MG63 (cell line): ENCODE measurements around the gene THOC5. TPM values are rescaled to one million over a fixed set of nuclear protein-coding genes. Genes with fewer than 3 reads are reported as not detected.
"Not testable (repeated sequence)": the region's sequence is repeated elsewhere in the genome, so short reads cannot be mapped to it uniquely, and the experiment has no call there.

Experiments
- DNase-seq: peaks from one replicate; pipeline ENCODE4 v3.0.0-alpha.2; 2020
- H3K27me3 ChIP-seq: fragments of 250-450 bp; sonication (Bioruptor Pico); 2 replicates; pipeline ENCODE4 v1.5.1; 2020; ENCODE audit warnings: mild to moderate bottlenecking, moderate library complexity
- H3K36me3 ChIP-seq: fragments of 250-450 bp; sonication (Bioruptor Pico); 2 replicates; pipeline ENCODE4 v1.5.1; 2020; ENCODE audit warnings: mild to moderate bottlenecking, moderate library complexity
- H3K4me3 ChIP-seq: fragments of 250-450 bp; sonication (Bioruptor Pico); 2 replicates; pipeline ENCODE4 v1.5.1; 2020; ENCODE audit warnings: mild to moderate bottlenecking, moderate library complexity
- H3K9me3 ChIP-seq: fragments of 250-450 bp; sonication (Bioruptor Pico); 2 replicates; pipeline ENCODE4 v1.5.1; 2020; ENCODE audit warnings: mild to moderate bottlenecking, moderate library complexity
- total RNA-seq: library from RNA; depleted of rRNA; stranded (reverse); fragments of >200 nt; shearing (Covaris generic); gene quantifications from 2 replicates; pipeline ENCODE4 v1.2.3, GENCODE V29; 2014; ENCODE audit warnings: low replicate concordance; rRNA removed

Gene THOC5
- total RNA-seq = 49.7 and 73.2 TPM in 2 replicates

GRCh38 chr22:29553351-29554224 lies at the start of gene THOC5:
Gene THOC5, minus strand, starts transcription at chr22:29553757. Its CDS starts 4,610 bp downstream, at chr22:29549147.
- peak; percentile 97 for DNase-seq
- Histone ChIP-seq H3K27me3 (no peaks in the 10 kb centered on the region), H3K36me3 (peaks cover 15% of the 10 kb centered on the region), H3K4me3 (peak within 1 kb of the TSS; percentile 91), H3K9me3 (no peaks in the 10 kb centered on the region)

- H3K36me3 ChIP-seq = peaks cover 1% of the 10 kb centered on the region; the same call in 1 of the 2 replicates
- H3K9me3 ChIP-seq = 0 out of 2 replicates have a peak, but pooled peaks cover 2% of the 10 kb centered on the region
- H3K27me3 ChIP-seq = no peaks in the 10 kb centered on the region
- DNase-seq = no peak
- no peak overlapping the region for H3K4me3 ChIP-seq
These were observed 45.1 kb upstream of the THOC5 start for GRCh38 chr22:29598684-29599020.

GRCh38 chr22:29597871-29598683 lies 44.5 kb upstream of the THOC5 start:
- not testable (repeated sequence) for DNase-seq, H3K9me3 ChIP-seq, H3K4me3 ChIP-seq, H3K27me3 ChIP-seq, H3K36me3 ChIP-seq

- Histone ChIP-seq H3K36me3 (no peaks in the 10 kb centered on the region), H3K4me3 (no peak overlapping the region), H3K9me3 (0 out of 2 replicates have a peak, but pooled peaks cover 2% of the 10 kb centered on the region), H3K27me3 (no peaks in the 10 kb centered on the region)
- DNase-seq = peak; percentile 6
These were observed 42.9 kb upstream of the THOC5 start for GRCh38 chr22:29596408-29596807.

GRCh38 chr22:29594447-29594846 lies 40.9 kb upstream of the THOC5 start:
- H3K27me3 ChIP-seq, H3K9me3 ChIP-seq, H3K36me3 ChIP-seq, DNase-seq, H3K4me3 ChIP-seq: not testable (repeated sequence)

- H3K9me3 ChIP-seq = 0 out of 2 replicates have a peak, but pooled peaks cover 2% of the 10 kb centered on the region
- H3K36me3 ChIP-seq = no peaks in the 10 kb centered on the region
- no peak overlapping the region for H3K4me3 ChIP-seq
- DNase-seq = no peak
- no peaks in the 10 kb centered on the region for H3K27me3 ChIP-seq
These were observed 40.4 kb upstream of the THOC5 start for GRCh38 chr22:29593923-29594322.

GRCh38 chr22:29587938-29588699 lies 34.6 kb upstream of the THOC5 start:
- Histone ChIP-seq H3K4me3 (no peak overlapping the region), H3K36me3 (no peaks in the 10 kb centered on the region), H3K27me3 (no peaks in the 10 kb centered on the region), H3K9me3 (no peaks in the 10 kb centered on the region)
- peak; percentile 93 for DNase-seq

- H3K36me3 ChIP-seq, H3K27me3 ChIP-seq, H3K9me3 ChIP-seq, H3K4me3 ChIP-seq, DNase-seq: not testable (repeated sequence)
These were observed 32.7 kb upstream of the THOC5 start for GRCh38 chr22:29586193-29586705.

- Histone ChIP-seq H3K27me3 (no peaks in the 10 kb centered on the region), H3K4me3 (no peak overlapping the region), H3K9me3 (no peaks in the 10 kb centered on the region), H3K36me3 (no peaks in the 10 kb centered on the region)
- DNase-seq = no peak
These were observed 31.4 kb upstream of the THOC5 start for GRCh38 chr22:29584975-29585374.

GRCh38 chr22:29581799-29582198 lies 28.2 kb upstream of the THOC5 start:
- Histone ChIP-seq H3K9me3 (no peaks in the 10 kb centered on the region), H3K36me3 (no peaks in the 10 kb centered on the region), H3K27me3 (no peaks in the 10 kb centered on the region), H3K4me3 (no peak overlapping the region)
- DNase-seq = no peak

- H3K36me3 ChIP-seq = no peaks in the 10 kb centered on the region
- H3K4me3 ChIP-seq = peak overlapping the region; percentile 64
- no peak for DNase-seq
- H3K9me3 ChIP-seq = no peaks in the 10 kb centered on the region
- no peaks in the 10 kb centered on the region for H3K27me3 ChIP-seq
These were observed 26.7 kb upstream of the THOC5 start for GRCh38 chr22:29580200-29580810.

GRCh38 chr22:29578462-29579200 lies 25.1 kb upstream of the THOC5 start:
- Histone ChIP-seq H3K4me3 (no peak overlapping the region), H3K9me3 (no peaks in the 10 kb centered on the region), H3K27me3 (no peaks in the 10 kb centered on the region), H3K36me3 (no peaks in the 10 kb centered on the region)
- DNase-seq = no peak

- Histone ChIP-seq H3K36me3 (no peaks in the 10 kb centered on the region), H3K9me3 (no peaks in the 10 kb centered on the region), H3K4me3 (no peak overlapping the region), H3K27me3 (no peaks in the 10 kb centered on the region)
- DNase-seq = no peak
These were observed 21.3 kb upstream of the THOC5 start for GRCh38 chr22:29574762-29575450.

- no peak overlapping the region for H3K4me3 ChIP-seq
These were observed 17.5 kb upstream of the THOC5 start for GRCh38 chr22:29570912-29571549.

GRCh38 chr22:29570456-29570855 lies 16.9 kb upstream of the THOC5 start:
- H3K9me3 ChIP-seq = no peaks in the 10 kb centered on the region
- DNase-seq = no peak
- H3K27me3 ChIP-seq = no peaks in the 10 kb centered on the region

More at GRCh38 chr22:29570912-29571549, 17.5 kb upstream of the THOC5 start:
- Histone ChIP-seq H3K9me3 (no peaks in the 10 kb centered on the region), H3K36me3 (no peaks in the 10 kb centered on the region), H3K27me3 (no peaks in the 10 kb centered on the region)
- DNase-seq = no peak

More at GRCh38 chr22:29570456-29570855, 16.9 kb upstream of the THOC5 start:
- no peak overlapping the region for H3K4me3 ChIP-seq
- no peaks in the 10 kb centered on the region for H3K36me3 ChIP-seq
